SU-DHL-6 (cell line): ENCODE data around the gene PTPRN2.

Experiments used
- CTCF ChIP-seq: fragments of 200-600 bp; sonication (generic); IDR thresholded peaks from one replicate; pipeline ENCODE4 v1.5.1; 2017; ENCODE audit warnings: antibody characterized with exemption, mild to moderate bottlenecking, low read length, moderate library complexity; ENCODE audit not compliant: insufficient read depth, poor library complexity, severe bottlenecking
- EZH2phosphoT487 ChIP-seq: fragments of 200-600 bp; sonication (generic), shearing (Covaris generic); conservative IDR thresholded peaks from 2 replicates; pipeline ENCODE4 v1.6.1; 2018; ENCODE audit warnings: mild to moderate bottlenecking, antibody characterized with exemption, low read length, moderate library complexity, mixed read lengths

- TF ChIP-seq CTCF, result no peak
- TF ChIP-seq EZH2phosphoT487, result no peak
Measured at GRCh38 chr7:158209435-158209834, 378.2 kb downstream of the PTPRN2 start.
